NCI-H446 treated with DMSO at 0.1 percent for 48 hours (cell line): Measurements from ENCODE around the gene FBLN1.
"Not testable (repeated sequence)": the region's sequence is repeated elsewhere in the genome, so short reads cannot be mapped to it uniquely, and the experiment has no call there.

Source experiments
- DNase-seq: peaks from one replicate; lab custom pipeline; 2025; lab: John Stamatoyannopoulos, UW

Gene FBLN1

GRCh38 chr22:45612940-45613339 lies 110.3 kb downstream of the FBLN1 start:
- DNase-seq, result no peak

GRCh38 chr22:45615364-45615763 lies 112.7 kb downstream of the FBLN1 start:
- DNase-seq, result no peak

- DNase-seq, result no peak
Observed at GRCh38 chr22:45616432-45616831, 113.7 kb downstream of the FBLN1 start.

DNA sequence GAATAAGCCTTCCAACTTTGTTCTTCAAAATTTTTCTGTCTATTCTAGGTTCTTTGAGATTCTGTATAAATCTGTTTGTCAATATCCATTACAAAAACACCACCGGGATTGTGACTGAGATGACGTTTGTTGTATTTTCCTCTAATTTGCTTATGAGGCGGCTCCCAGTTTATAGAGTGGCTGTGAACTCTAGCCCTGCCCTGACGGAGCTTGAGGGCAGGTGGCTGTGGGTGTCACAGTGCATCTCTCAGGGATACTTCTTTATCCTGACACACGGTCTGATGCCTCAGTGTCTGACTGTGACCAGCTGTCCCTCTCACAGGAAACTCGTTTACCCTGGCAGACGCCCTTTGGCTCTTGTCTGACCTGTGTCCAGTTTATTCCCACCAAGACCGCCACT lies 115.3 kb downstream of the FBLN1 start:
- DNase-seq, result no peak

GRCh38 chr22:45620706-45621105 lies 118.0 kb downstream of the FBLN1 start:
- DNase-seq, result no peak

DNA sequence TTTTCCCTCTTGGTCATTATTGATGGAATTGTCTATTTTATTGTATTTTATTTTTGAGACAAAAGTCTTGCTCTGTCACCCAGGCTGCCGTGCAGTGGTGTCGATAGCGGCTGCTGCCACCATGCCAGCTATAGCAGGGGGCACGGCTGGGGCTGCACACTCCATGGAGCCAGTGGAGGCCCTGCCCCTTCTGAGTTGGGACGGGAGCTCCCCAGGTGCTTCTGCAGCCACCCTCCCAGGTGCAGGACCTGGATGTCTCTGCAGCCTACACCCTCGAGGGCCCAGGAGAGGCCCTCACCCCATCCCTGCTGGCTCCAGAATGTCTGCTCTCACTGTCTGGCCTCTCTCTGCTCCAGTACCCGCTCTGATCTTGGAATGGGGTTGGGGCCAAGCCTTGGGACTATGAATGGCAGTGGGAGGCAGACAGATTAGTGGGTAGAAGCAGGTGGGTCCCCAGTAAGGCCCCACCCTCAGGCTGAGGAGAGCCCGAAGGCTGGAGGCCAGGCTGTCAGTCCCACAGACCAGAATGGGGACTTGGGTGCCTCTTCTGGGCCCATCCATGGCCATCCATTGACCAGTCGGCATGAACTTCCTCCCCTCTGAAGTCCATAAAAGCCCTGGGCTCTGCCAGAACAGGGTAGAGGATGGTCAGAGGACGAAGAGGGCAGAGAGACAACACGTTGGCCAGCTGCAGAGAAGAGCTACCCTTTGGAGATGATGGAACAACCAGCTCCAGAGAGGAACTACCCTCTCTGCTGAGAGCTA lies 119.3 kb downstream of the FBLN1 start:
- no peak for DNase-seq

DNA sequence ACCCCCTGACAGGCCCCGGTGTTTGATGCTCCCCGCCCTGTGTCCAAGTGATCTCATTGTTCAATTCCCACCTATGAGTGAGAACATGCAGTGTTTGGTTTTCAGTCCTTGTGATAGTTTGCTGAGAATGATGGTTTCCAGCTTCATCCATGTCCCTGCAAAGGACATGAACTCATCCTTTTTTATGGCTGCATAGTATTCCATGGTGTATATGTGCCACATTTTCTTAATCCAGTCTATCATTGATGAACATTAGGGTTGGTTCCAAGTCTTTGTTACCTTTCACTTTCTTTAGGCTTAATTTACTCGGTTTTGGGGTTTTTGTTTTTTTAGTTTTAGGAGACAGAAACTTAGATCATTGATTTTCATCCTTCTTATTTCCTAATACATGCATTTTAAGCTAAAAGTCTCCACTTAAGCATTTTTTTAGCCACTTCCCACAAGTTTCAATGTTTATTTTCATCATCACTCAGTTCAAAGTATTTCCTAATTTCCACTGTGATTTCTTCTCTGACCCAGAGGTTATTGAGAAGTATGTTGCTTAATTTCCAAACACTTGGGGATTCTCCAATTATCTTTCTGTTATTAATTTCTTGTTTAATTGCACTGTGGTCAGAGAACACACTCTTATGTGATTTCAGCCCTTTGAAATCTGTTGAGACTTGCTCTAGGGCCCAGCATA lies 120.9 kb downstream of the FBLN1 start:
- DNase-seq, result not testable (repeated sequence)

DNA sequence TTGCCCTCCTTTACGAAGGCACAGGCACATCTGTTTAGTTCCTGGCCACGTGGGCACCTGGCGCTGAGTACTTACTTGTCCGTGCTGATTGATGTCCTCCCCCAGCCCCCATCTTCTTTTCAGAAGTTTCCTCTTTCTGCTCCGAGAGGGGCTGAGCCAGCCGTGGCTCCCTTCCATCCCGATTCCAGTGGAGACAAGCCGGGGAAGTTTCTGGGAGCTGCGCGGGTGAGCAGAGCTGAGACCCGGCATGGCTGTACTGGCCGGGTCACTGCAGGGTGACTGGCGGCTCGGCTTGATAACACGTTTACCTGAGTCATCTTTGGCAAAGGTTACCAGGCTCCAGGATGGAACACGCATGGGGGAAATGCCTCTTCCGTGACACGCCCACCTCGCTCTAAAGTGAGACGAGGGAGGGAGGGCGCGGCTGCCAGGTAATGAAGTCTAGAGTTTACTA lies 123.5 kb downstream of the FBLN1 start:
- no peak for DNase-seq

- no peak for DNase-seq
Observed at GRCh38 chr22:45627489-45628233, 125.0 kb downstream of the FBLN1 start.

GRCh38 chr22:45628515-45628914 lies 125.8 kb downstream of the FBLN1 start:
- DNase-seq, result no peak

- no peak for DNase-seq
Observed at GRCh38 chr22:45629469-45630089, 126.9 kb downstream of the FBLN1 start.

DNA sequence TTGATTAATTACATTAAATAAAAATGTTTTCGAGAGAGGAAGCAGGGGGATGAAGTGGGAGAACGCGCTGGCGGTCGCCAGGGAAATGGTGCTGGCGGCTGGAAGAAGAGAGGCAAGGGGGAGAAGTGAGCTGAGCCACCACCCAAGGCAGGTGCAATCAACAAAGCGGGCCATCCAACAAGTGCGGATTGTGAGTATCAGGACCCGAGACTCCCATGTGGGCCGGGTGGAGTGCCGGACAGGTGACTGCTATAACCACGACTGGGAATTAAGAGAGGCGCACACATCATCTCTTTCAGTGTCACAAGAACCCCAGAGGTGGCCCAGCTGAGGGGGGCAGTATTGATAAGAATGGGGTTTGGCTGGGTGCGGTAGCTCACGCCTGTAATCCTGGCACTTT lies 127.8 kb downstream of the FBLN1 start:
- no peak for DNase-seq

GRCh38 chr22:45631140-45631840 lies 128.6 kb downstream of the FBLN1 start:
- no peak for DNase-seq

DNA sequence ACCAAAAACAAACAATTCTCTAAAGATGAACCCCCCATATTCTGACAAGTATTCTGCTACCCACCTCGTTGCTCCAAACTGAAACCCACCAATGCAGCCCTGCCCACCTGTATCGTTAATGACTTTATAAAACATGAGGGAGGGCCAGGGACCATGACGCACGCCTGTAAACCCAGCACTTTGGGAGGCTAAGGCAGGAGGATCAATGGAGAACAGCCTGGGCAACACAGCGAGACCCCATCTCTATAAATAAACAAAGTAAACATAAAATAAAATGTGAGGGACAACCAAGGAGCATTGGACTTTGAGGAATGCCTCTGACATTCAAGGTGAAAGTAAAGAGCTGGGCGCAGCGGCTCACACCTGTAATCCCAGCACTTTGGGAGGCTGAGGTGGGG lies 129.2 kb downstream of the FBLN1 start:
- DNase-seq, result no peak

- DNase-seq, result no peak
Observed at GRCh38 chr22:45632791-45633515, 130.3 kb downstream of the FBLN1 start.

DNA sequence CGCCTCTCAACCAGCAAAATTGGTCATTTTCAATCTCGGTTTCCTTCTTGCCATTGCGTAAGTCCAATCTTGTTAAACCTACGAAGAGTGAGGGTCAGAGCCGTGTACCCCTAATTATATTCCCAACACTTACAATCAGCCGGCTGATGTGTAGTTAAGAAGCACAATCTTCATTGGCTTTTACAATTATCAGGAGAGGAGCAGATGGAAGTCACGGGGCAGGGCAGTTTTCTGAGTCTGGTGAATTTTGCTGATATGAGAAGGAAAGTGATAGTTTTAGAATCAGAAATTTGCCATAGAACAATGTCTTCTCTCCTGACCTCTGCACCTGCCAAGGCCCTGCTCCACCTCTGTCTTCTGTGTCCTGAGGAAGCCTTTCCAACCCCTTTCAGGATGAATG lies 134.0 kb downstream of the FBLN1 start:
- DNase-seq, result no peak

DNA sequence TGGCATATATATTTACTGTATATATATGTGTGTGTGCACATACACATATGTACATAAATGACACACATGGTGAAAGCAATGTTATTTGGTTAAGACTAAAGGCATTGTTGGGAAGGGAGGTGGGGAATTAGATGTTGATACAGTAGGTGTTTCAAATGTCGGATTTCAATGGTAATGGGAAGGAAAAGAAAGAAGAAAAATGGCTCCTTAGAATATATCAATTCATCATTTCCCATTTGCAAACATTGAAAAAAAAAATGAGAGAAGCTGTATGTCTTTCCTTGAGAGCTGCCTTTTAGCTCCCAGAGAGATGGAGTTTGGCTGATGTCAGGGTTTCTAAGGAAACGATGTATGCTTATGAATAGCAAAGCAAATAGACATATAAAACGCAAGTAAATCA lies 135.5 kb downstream of the FBLN1 start:
- no peak for DNase-seq

- no peak for DNase-seq
Observed at GRCh38 chr22:45638834-45639746, 136.4 kb downstream of the FBLN1 start.

- no peak for DNase-seq
Observed at GRCh38 chr22:45639747-45640102, 137.0 kb downstream of the FBLN1 start.

DNA sequence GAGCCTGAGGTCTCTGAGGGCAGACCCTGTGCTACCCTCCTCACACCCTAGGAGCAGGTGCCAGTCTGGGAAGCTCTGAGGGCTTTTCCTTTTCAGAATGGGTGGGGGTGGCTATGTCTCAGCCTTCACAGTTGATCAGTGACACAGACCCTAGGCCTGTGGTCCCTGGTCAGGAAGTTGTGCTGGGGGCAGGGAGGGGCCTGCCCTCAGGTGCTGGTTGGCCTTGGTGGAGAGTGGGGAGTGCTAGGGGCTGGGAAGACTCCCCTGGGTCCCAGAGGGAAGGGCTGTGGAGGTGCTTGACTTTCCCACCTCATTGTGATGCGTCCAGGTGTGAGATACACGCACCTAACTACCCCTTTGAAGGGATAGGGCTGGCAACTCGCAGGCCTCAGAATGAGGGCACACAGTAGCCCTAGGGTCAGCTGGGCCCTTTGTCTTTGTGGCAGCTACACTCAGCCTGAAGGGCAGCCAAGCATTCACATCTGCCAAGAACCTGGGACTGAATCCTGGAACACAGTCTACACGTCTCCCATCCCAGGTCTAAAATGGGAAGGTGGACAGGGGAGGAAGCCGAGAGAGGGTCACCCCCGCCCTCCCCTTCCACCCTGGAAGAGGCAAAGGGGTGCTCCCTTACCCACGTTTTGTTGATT lies 137.7 kb downstream of the FBLN1 start:
- DNase-seq, result no peak
